HK-2 (cell line): Measurements from ENCODE around the gene ZNF416.
A peak's percentile ranks its signal among the peaks of the same experiment; 100 is the strongest.

ENCODE experiments used
- DNase-seq: peaks from one replicate; pipeline ENCODE4 v3.0.0-alpha.2; 2018; ENCODE audit not compliant: unreplicated experiment

The ZNF416 gene

DNA sequence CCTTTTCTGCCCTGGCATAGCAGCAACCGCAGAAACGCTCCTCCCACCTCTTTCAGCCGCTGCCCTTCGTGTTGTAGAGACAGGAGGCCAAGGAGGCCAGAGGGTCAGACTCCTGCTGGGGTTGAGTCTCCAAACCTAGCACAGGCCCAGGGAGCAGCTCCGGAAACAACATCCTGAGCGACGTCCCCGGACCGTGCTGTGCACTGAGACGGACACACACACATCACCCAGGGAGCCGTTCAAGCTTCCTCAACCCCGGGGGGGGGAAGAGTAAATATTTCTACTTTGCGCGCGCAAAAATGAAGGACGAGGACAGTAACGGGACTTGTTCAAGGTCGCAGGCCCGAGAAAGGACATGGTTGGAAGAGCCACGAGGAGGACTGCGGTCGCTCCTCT lies 19.7 kb downstream of the ZNF416 start:
- peak; percentile 49 for DNase-seq

DNA sequence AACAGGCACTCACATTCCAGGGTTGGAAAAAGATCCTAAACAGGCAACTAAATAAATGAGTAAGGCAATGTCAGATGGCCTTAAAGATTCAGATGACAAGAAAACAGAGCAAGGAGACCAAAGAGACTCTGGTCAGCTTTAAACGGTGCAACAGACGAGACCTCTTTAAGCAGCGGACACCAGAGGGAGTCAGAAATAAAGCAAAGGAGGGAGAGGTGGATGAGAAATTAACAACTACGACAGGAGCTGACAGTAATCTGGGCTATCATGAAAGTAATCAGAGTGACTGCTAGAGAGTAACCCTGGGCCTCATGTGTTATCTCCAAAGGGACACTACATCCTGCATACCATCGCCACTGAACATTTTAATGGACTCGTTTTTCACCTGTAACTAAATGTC lies 20.2 kb downstream of the ZNF416 start:
- no peak for DNase-seq

DNA sequence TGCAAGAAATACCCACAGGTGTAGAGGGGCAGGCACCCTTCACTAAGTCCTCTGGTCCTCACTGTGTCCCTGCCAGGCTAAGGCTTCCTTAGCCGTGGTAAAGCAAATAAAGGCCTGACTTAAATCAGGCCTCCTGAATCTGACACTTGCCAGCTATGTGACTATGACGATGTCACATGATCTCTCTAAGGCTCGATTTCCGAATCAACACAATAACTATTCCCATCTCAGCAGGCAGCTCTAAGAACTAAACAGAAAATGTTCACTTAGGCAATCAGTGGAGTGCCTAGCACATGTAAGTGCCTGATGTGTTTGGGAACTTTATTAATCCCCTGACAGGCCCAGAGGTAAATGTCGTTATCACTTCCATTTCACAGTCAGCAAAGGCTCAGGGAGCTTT lies 21.1 kb downstream of the ZNF416 start:
- DNase-seq, result no peak

DNA sequence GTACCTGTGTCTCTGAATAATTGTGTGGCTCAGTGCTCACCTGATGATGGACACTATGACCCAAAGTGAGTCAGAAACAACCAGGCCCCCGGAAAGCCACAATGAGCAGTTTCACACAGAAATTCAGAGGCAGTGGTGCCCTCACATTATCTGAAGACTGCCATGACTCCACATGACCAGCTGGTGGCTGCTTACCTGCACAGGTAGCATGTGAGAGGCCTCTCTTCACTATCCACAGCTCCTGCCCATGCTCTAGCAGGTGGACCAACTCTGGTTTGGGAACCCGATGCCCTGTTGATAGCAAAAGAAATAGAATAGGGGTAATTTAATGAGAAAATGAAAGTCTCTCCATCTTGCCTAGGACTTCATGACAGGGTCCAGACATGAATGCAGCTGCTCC lies 26.3 kb downstream of the ZNF416 start:
- no peak for DNase-seq

DNA sequence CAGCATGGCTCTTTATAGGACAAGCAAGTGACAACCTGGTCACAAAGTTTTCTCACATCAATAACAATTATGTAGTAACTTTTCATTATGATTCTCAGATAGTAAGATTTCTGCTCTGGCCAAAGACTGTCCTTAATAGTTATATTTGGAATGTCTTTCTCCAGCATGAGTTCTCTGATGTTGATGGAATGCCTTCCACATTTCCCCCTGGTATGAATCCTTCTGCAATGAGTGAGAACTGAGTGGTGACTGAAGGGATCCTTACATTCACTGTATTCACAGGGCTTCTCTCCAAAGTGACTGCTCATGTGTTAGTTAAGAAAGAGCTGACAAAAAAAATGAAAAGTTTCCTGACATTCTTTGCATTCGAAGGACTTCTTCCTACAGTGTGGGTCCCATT lies 32.2 kb downstream of the ZNF416 start:
- no peak for DNase-seq

DNA sequence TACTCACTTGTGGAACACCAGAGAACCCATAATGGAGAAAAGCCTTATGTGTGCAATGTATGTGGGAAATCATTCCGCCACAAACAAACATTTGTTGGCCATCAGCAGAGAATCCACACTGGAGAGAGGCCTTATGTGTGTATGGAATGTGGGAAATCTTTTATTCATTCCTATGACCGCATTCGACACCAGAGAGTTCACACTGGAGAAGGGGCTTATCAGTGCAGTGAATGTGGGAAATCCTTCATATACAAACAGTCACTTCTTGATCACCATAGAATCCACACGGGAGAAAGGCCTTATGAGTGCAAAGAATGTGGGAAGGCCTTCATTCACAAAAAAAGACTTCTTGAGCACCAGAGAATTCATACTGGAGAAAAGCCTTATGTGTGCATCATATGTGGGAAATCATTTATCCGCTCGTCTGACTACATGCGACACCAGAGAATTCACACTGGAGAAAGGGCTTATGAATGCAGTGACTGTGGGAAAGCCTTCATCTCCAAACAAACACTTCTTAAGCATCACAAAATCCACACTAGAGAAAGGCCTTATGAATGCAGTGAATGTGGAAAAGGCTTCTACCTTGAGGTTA lies 40.7 kb downstream of the ZNF416 start:
- DNase-seq, result no peak

DNA sequence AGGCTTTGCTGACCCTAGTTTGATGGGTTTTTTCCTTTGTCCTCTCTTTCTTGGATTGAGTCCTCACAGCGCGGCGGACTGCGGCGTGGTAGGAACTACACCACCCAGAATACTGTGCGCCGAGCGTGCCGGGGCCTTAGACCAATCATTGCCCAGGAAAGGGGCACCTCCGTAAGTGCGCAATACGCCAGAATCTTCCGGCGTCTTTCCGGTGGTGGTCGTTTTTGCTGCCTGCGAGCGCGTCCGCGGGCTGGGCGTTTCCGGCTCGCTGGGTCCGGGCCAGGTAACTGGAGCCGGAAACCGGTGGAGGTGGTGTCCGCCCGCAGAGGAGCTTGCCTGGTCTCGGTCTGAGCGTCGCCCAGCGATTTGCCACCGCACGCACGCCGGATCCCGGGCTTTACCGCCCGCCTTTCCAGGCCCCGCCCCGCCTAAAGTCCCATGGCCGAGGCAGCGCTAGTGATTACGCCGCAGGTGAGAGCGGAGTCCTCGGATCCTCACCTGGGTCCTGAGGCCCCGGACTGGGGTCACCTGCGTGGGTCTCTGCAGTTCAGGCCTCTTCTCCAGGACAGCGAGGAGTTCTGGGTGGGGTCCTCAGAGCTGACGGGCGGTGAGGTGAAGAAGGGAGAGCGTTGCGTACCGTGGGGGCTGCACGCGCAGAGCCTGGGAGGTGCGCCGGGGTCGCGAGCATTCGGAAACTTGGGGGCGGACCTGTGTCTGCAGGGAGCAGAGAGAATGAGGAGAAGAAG lies 51.4 kb downstream of the ZNF416 start, which contains the start of gene ZNF549:
Gene ZNF549 (plus strand): TSS at position 221 of the 746 bp plus-strand sequence. CDS start 218 bp downstream, at position 439.
- peak; percentile 93 for DNase-seq
